Ovary (tissue), 9 donors: ENCODE results near the gene PRDM15. TPM values are rescaled to one million over a fixed set of nuclear protein-coding genes. Genes with fewer than 3 reads are reported as not detected.

ENCODE experiments used
- DNase-seq, 5 donors: peaks; one replicate each; pipeline ENCODE4 v3.0.0-alpha.2; 2019 to 2020
- H3K27ac ChIP-seq, 2 donors: fragments of 200-600 bp; one replicate each; pipeline versions ENCODE4 v1.5.1 to v1.8.0; 2019 to 2022
- H3K27me3 ChIP-seq: fragments of 200-600 bp; one replicate; pipeline ENCODE4 v1.8.0; 2022
- H3K36me3 ChIP-seq: fragments of 200-600 bp; sonication (generic); one replicate; pipeline ENCODE4 v1.5.1; 2019
- H3K4me1 ChIP-seq: one replicate; pipeline ENCODE4 v1.8.1; 2013; ENCODE audit warnings: mild to moderate bottlenecking, moderate library complexity; ENCODE audit not compliant: insufficient read depth
- H3K4me3 ChIP-seq: fragments of 200-600 bp; sonication (generic); one replicate; pipeline ENCODE4 v1.5.1; 2017
- H3K9me3 ChIP-seq, 2 donors: fragments of 200-600 bp in 1 of 2; sonication (generic) in 1 of 2; one replicate each; pipeline versions ENCODE4 v1.5.1 to v1.8.1; 2013 to 2019; ENCODE audit warnings: mild to moderate bottlenecking in 1 of 2, moderate library complexity in 1 of 2
- CTCF ChIP-seq, 3 donors: fragments of 450-650 bp in 2 of 3; fragments of 200-600 bp in 1 of 3; IDR thresholded peaks; one replicate each; pipeline versions ENCODE4 v1.5.1 to v1.8.0; 2016 to 2022; ENCODE audit warnings: antibody characterized with exemption in 3 of 3, mild to moderate bottlenecking in 1 of 3
- EP300 ChIP-seq: sonication (generic); formaldehyde crosslinking; IDR thresholded peaks from one replicate; pipeline ENCODE4 v1.6.1; 2017; ENCODE audit warnings: antibody characterized with exemption
- POLR2A ChIP-seq: fragments of 450-650 bp; IDR thresholded peaks from one replicate; pipeline ENCODE4 v1.6.1; 2017; ENCODE audit warnings: antibody characterized with exemption, mild to moderate bottlenecking, moderate library complexity
- WGBS, 3 donors: extraction: QIAGEN DNeasy Blood & Tissue Kit in 1 of 3; methylation state at CpG; one replicate each; pipeline versions ENCODE4 v1.1.5 to v1.1.7; 2013 to 2017; 5-methylcytosine and 5-hydroxymethylcytosine counted together
- intact Hi-C, 4 donors: fragments of 100-400 bp; cut with DNase I; formaldehyde crosslinking; loops; one replicate each; pipeline versions ENCODE4 v1.11.0 to v1.15.1; 2022 to 2023
- polyA plus RNA-seq, 2 donors: library from polyadenylated mRNA; stranded (reverse); fragments of 200-250 nt in 1 of 2; fragments of 350-450 nt in 1 of 2; fragmentation: Illumina TruSeq in 1 of 2; extraction: RNeasy Lipid Tissue Mini Kit (QIAGEN cat#74804) in 1 of 2; gene quantifications; one replicate each; pipeline ENCODE4 v1.2.3, GENCODE V29; 2013 to 2014
- total RNA-seq, 7 donors: library from RNA; depleted of rRNA in 2 of 7; stranded (reverse); fragments of >200 nt in 2 of 7; fragmentation: NEBNext Ultra II Directional in 3 of 7; extraction: Animal tissue kit (Norgen Biotek cat#: 25700) in 3 of 7; gene quantifications; one replicate each; pipeline versions ENCODE4 v1.1.0 to v1.2.4, GENCODE V29; 2016 to 2023
- donor health status: DM: no; HTN: no; CAD: no; lungs with moderate emphysema.
- donor health status: DM: no; HTN: no; CAD: no.
- donor health status: Bipolar disorder and iron deficiency.
- donor health status: DM: yes; HTN: yes; CAD: no.
- donor health status: DM: no; HTN: no; CAD: no.
- donor health status: DM: yes; HTN: yes; CAD: no.

PRDM15 gene
- total and polyA plus RNA-seq, 9 donors, result 2.0 to 10.9 (median 5.9) TPM

GRCh38 chr21:41761934-41762635 is 117.1 kb downstream of the PRDM15 start:
- no peak for TF ChIP-seq EP300
- TF ChIP-seq POLR2A, result no peak
- TF ChIP-seq CTCF (IDR thresholded peaks at IDR 0.05), result no peak
- Histone ChIP-seq H3K9me3 (no peaks in the 10 kb centered on the region), H3K4me3 (no peak overlapping the region), H3K36me3 (no peaks in the 10 kb centered on the region), H3K27ac (no peak overlapping the region), H3K27me3 (no peaks in the 10 kb centered on the region), H3K4me1 (no peaks in the 10 kb centered on the region)
- intact Hi-C loops, result no loop called here
- WGBS, 3 donors, result 15 to 19% (median 17%) methylated on average over 22 of the region's 22 CpGs
- DNase-seq, result no peak

GRCh38 chr21:41761211-41761933 is 117.8 kb downstream of the PRDM15 start:
- H3K4me3 ChIP-seq, result no peak overlapping the region
- H3K27ac ChIP-seq, result no peak overlapping the region
- 10 to 16% (median 10%) methylated on average over 22 of the region's 22 CpGs for WGBS, 3 donors

GRCh38 chr21:41760411-41760810 is 118.7 kb downstream of the PRDM15 start:
- H3K27ac ChIP-seq, result no peak overlapping the region
- 68 to 75% (median 70%) methylated on average over 9 of the region's 9 CpGs for WGBS, 3 donors
- no peaks in the 10 kb centered on the region for H3K9me3 ChIP-seq
- no peak for DNase-seq
- intact Hi-C loops, result no loop called here
- no peak for TF ChIP-seq CTCF (IDR thresholded peaks at IDR 0.05)
- TF ChIP-seq EP300, result no peak
- TF ChIP-seq POLR2A, result no peak
- H3K4me3 ChIP-seq, result no peak overlapping the region
- no peaks in the 10 kb centered on the region for H3K27me3 ChIP-seq
- no peaks in the 10 kb centered on the region for H3K36me3 ChIP-seq
- no peaks in the 10 kb centered on the region for H3K4me1 ChIP-seq

More at GRCh38 chr21:41761211-41761933, 117.8 kb downstream of the PRDM15 start:
- Histone ChIP-seq H3K9me3 (no peaks in the 10 kb centered on the region), H3K4me1 (no peaks in the 10 kb centered on the region), H3K36me3 (no peaks in the 10 kb centered on the region), H3K27me3 (no peaks in the 10 kb centered on the region)
- no peak for TF ChIP-seq CTCF (IDR thresholded peaks at IDR 0.05)
- TF ChIP-seq POLR2A, result no peak
- no peak for TF ChIP-seq EP300
- intact Hi-C loops, result no loop called here
- DNase-seq, result no peak

GRCh38 chr21:41759926-41760325 is 119.2 kb downstream of the PRDM15 start:
- no peak overlapping the region for H3K27ac ChIP-seq
- no peak for DNase-seq
- intact Hi-C loops, result loop anchor here in 1 of 4 donors (10.0 kb wide), 1 partner anchor 55 kb away; no protein-coding TSS in a partner anchor
- H3K4me3 ChIP-seq, result no peak overlapping the region
- no peaks in the 10 kb centered on the region for H3K9me3 ChIP-seq
- 88 to 91% (median 89%) methylated on average over 5 of the region's 5 CpGs for WGBS, 3 donors
- no peaks in the 10 kb centered on the region for H3K4me1 ChIP-seq
- H3K36me3 ChIP-seq, result no peaks in the 10 kb centered on the region
- H3K27me3 ChIP-seq, result no peaks in the 10 kb centered on the region
- no peak for TF ChIP-seq EP300
- no peak for TF ChIP-seq POLR2A
- TF ChIP-seq CTCF (IDR thresholded peaks at IDR 0.05), result no peak
